Measurements from ENCODE around the gene CDK5RAP2. TPM values are rescaled to one million over a fixed set of nuclear protein-coding genes. Genes with fewer than 3 reads are reported as not detected.

The CDK5RAP2 gene
- total RNA-seq: 19.5 and 20.2 TPM in 2 replicates

GRCh38 chr9:120580051-120580896 is at the start of gene CDK5RAP2:
Gene CDK5RAP2 (minus strand): TSS chr9:120580167. CDS start chr9:120579978, 189 bp downstream.

Other genes with a start within 250 kb of the CDK5RAP2 start
- 8.2 and 11.7 TPM in 2 replicates for gene MEGF9, start 134.3 kb upstream of the CDK5RAP2 start, total RNA-seq
- gene FBXW2, start 213.2 kb upstream of the CDK5RAP2 start, total RNA-seq: 28.4 and 37.1 TPM in 2 replicates

All from tracheal epithelial cell (primary cell).